ENCODE data around the gene NRP2. TPM values are rescaled to one million over a fixed set of nuclear protein-coding genes. Genes with fewer than 3 reads are reported as not detected.

Gene NRP2
- total RNA-seq, 5 donors from 2014 or later (not counting 1 experiment from before 2014, with no cell fraction given), result 0.85 to 1.1 (median 0.93) TPM; not detected in 2

GRCh38 chr2:205835251-205835791 is 153.0 kb downstream of the NRP2 start:
- no peak for DNase-seq
- POLR2A ChIA-PET, result no interaction called here
- no peak overlapping the region for H3K4me3 Mint-ChIP-seq
- Histone ChIP-seq H3K9me3 (no peaks in the 10 kb centered on the region), H3K4me1 (ENCODE audit: control insufficient read depth in 1 of 2, extremely low read depth in 1 of 2, insufficient read depth in 2 of 2, low read length in 2 of 2) (no peaks in the 10 kb centered on the region), H3K27ac (ENCODE audit: low read length) (no peak overlapping the region), H3K4me3 (ENCODE audit: control insufficient read depth in 1 of 2, extremely low read depth in 1 of 2, low read length in 1 of 2) (no peak overlapping the region), H3K36me3 (ENCODE audit: control insufficient read depth in 2 of 2, extremely low read depth in 1 of 2, insufficient read depth in 1 of 2, low read length in 1 of 2) (no peaks in the 10 kb centered on the region), H3K27me3 (replicated peaks in 1 of 2; ENCODE audit: control insufficient read depth in 2 of 2, extremely low read depth in 1 of 2, insufficient read depth in 2 of 2, low read length in 1 of 2) (no peaks in the 10 kb centered on the region)
- CTCF ChIA-PET, result no interaction called here
- WGBS (ENCODE audit: insufficient coverage), result no CpG with 5 or more reads among the region's 4 CpGs
- no peaks in the 10 kb centered on the region for H3K4me1 Mint-ChIP-seq
- H3K36me3 Mint-ChIP-seq, result no peaks in the 10 kb centered on the region
- peaks cover 0 to 4% (median 2%) of the 10 kb centered on the region in 3 donors for H3K9me3 Mint-ChIP-seq
- H3K27ac Mint-ChIP-seq, result no peak overlapping the region
- H3K27me3 Mint-ChIP-seq, result peaks cover 13 to 18% of the 10 kb centered on the region in 2 donors
- no peak for ATAC-seq (replicated peaks in 1 of 4)

- Histone ChIP-seq H3K27ac (ENCODE audit: low read length) (no peak overlapping the region), H3K4me1 (ENCODE audit: control insufficient read depth in 1 of 2, extremely low read depth in 1 of 2, insufficient read depth in 2 of 2, low read length in 2 of 2) (no peaks in the 10 kb centered on the region), H3K4me3 (ENCODE audit: control insufficient read depth in 1 of 2, extremely low read depth in 1 of 2, low read length in 1 of 2) (no peak overlapping the region), H3K27me3 (replicated peaks in 1 of 2; ENCODE audit: control insufficient read depth in 2 of 2, extremely low read depth in 1 of 2, insufficient read depth in 2 of 2, low read length in 1 of 2) (no peaks in the 10 kb centered on the region), H3K36me3 (ENCODE audit: control insufficient read depth in 2 of 2, extremely low read depth in 1 of 2, insufficient read depth in 1 of 2, low read length in 1 of 2) (no peaks in the 10 kb centered on the region), H3K9me3 (no peaks in the 10 kb centered on the region)
- POLR2A ChIA-PET, result no interaction called here
- peaks cover 13 to 18% of the 10 kb centered on the region in 2 donors for H3K27me3 Mint-ChIP-seq
- no peak overlapping the region for H3K4me3 Mint-ChIP-seq
- no peaks in the 10 kb centered on the region for H3K36me3 Mint-ChIP-seq
- no peak for DNase-seq
- WGBS (ENCODE audit: insufficient coverage), result no CpG with 5 or more reads among the region's 5 CpGs
- peaks cover 0 to 4% (median 2%) of the 10 kb centered on the region in 3 donors for H3K9me3 Mint-ChIP-seq
- H3K4me1 Mint-ChIP-seq, result no peaks in the 10 kb centered on the region
- H3K27ac Mint-ChIP-seq, result no peak overlapping the region
- no peak for ATAC-seq (replicated peaks in 1 of 4)
- CTCF ChIA-PET, result no interaction called here
Measured at GRCh38 chr2:205835923-205836322, 153.6 kb downstream of the NRP2 start.

- ATAC-seq (replicated peaks in 1 of 4) (no peak), DNase-seq (no peak)
- H3K4me1 Mint-ChIP-seq, result no peaks in the 10 kb centered on the region
- no peaks in the 10 kb centered on the region for H3K27me3 ChIP-seq (replicated peaks in 1 of 2; ENCODE audit: control insufficient read depth in 2 of 2, extremely low read depth in 1 of 2, insufficient read depth in 2 of 2, low read length in 1 of 2)
- H3K27ac Mint-ChIP-seq, result no peak overlapping the region
- H3K9me3 ChIP-seq, result no peaks in the 10 kb centered on the region
- peaks cover 0 to 4% (median 2%) of the 10 kb centered on the region in 3 donors for H3K9me3 Mint-ChIP-seq
- peaks cover 13% of the 10 kb centered on the region in 2 donors for H3K27me3 Mint-ChIP-seq
- CTCF ChIA-PET, result no interaction called here
- no peaks in the 10 kb centered on the region for H3K4me1 ChIP-seq (ENCODE audit: control insufficient read depth in 1 of 2, extremely low read depth in 1 of 2, insufficient read depth in 2 of 2, low read length in 2 of 2)
- POLR2A ChIA-PET, result no interaction called here
- no peaks in the 10 kb centered on the region for H3K36me3 Mint-ChIP-seq
- H3K4me3 Mint-ChIP-seq, result no peak overlapping the region
- H3K27ac ChIP-seq (ENCODE audit: low read length), result no peak overlapping the region
- H3K36me3 ChIP-seq (ENCODE audit: control insufficient read depth in 2 of 2, extremely low read depth in 1 of 2, insufficient read depth in 1 of 2, low read length in 1 of 2), result no peaks in the 10 kb centered on the region
- 88% methylated on average over 2 of the region's 13 CpGs for whole genome bisulfite sequencing (ENCODE audit: insufficient coverage)
- no peak overlapping the region for H3K4me3 ChIP-seq (ENCODE audit: control insufficient read depth in 1 of 2, extremely low read depth in 1 of 2, low read length in 1 of 2)
Measured at GRCh38 chr2:205836477-205837221, 154.3 kb downstream of the NRP2 start.

GRCh38 chr2:205837663-205838062 is 155.4 kb downstream of the NRP2 start:
- H3K36me3 Mint-ChIP-seq, result no peaks in the 10 kb centered on the region
- H3K4me1 ChIP-seq (ENCODE audit: control insufficient read depth in 1 of 2, extremely low read depth in 1 of 2, insufficient read depth in 2 of 2, low read length in 2 of 2), result no peaks in the 10 kb centered on the region
- H3K4me1 Mint-ChIP-seq, result no peaks in the 10 kb centered on the region
- no peak overlapping the region for H3K27ac Mint-ChIP-seq
- DNase-seq (no peak), ATAC-seq (replicated peaks in 1 of 4) (no peak)
- H3K4me3 ChIP-seq (ENCODE audit: control insufficient read depth in 1 of 2, extremely low read depth in 1 of 2, low read length in 1 of 2), result no peak overlapping the region
- ChIA-PET CTCF (no interaction called here), POLR2A (no interaction called here)
- H3K27me3 ChIP-seq (replicated peaks in 1 of 2; ENCODE audit: control insufficient read depth in 2 of 2, extremely low read depth in 1 of 2, insufficient read depth in 2 of 2, low read length in 1 of 2), result no peaks in the 10 kb centered on the region
- peaks cover 0 to 4% (median 2%) of the 10 kb centered on the region in 3 donors for H3K9me3 Mint-ChIP-seq
- no CpG with 5 or more reads among the region's 1 CpG for WGBS (ENCODE audit: insufficient coverage)
- no peak overlapping the region for H3K4me3 Mint-ChIP-seq
- no peaks in the 10 kb centered on the region for H3K36me3 ChIP-seq (ENCODE audit: control insufficient read depth in 2 of 2, extremely low read depth in 1 of 2, insufficient read depth in 1 of 2, low read length in 1 of 2)
- peaks cover 10 to 12% of the 10 kb centered on the region in 2 donors for H3K27me3 Mint-ChIP-seq
- no peak overlapping the region for H3K27ac ChIP-seq (ENCODE audit: low read length)
- no peaks in the 10 kb centered on the region for H3K9me3 ChIP-seq

GRCh38 chr2:205845446-205845845 is 163.1 kb downstream of the NRP2 start:
- Mint-ChIP-seq H3K27ac (no peak overlapping the region), H3K27me3 (peaks cover 17 to 27% of the 10 kb centered on the region in 2 donors), H3K4me1 (no peaks in the 10 kb centered on the region), H3K9me3 (no peaks in the 10 kb centered on the region), H3K36me3 (no peaks in the 10 kb centered on the region), H3K4me3 (no peak overlapping the region)
- WGBS (ENCODE audit: insufficient coverage), result no CpG with 5 or more reads among the region's 3 CpGs
- H3K4me3 ChIP-seq (ENCODE audit: control insufficient read depth in 1 of 2, extremely low read depth in 1 of 2, low read length in 1 of 2), result no peak overlapping the region
- H3K36me3 ChIP-seq (ENCODE audit: control insufficient read depth in 2 of 2, extremely low read depth in 1 of 2, insufficient read depth in 1 of 2, low read length in 1 of 2), result no peaks in the 10 kb centered on the region
- POLR2A ChIA-PET, result interaction anchor here in 1 of 2 donors (0.5 kb wide), 1 partner anchor 153 kb away, joined by 12 read pairs; no protein-coding TSS in a partner anchor
- CTCF ChIA-PET, result interaction anchor here in 1 of 2 donors (0.6 to 0.9 kb wide), 2 partner anchors 756 to 1518 kb away, joined by 3 read pairs; no protein-coding TSS in a partner anchor
- no peak overlapping the region for H3K27ac ChIP-seq (ENCODE audit: low read length)
- no peak for DNase-seq
- H3K4me1 ChIP-seq (ENCODE audit: control insufficient read depth in 1 of 2, extremely low read depth in 1 of 2, insufficient read depth in 2 of 2, low read length in 2 of 2), result no peaks in the 10 kb centered on the region
- H3K27me3 ChIP-seq (replicated peaks in 1 of 2; ENCODE audit: control insufficient read depth in 2 of 2, extremely low read depth in 1 of 2, insufficient read depth in 2 of 2, low read length in 1 of 2), result peaks cover 0 to 13% of the 10 kb centered on the region in 2 experiments
- H3K9me3 ChIP-seq, result no peaks in the 10 kb centered on the region
- ATAC-seq (replicated peaks in 1 of 4), result no peak

Measured in T-cell (primary cell).